Inflammatory macrophage (primary cell): Measurements from ENCODE around the gene ZBTB21.
"Not testable (repeated sequence)": the region's sequence is repeated elsewhere in the genome, so short reads cannot be mapped to it uniquely, and the experiment has no call there.

ENCODE experiments used
- DNase-seq, 2 donors: peaks; one replicate each; pipeline ENCODE4 v3.0.0-alpha.2; 2020 to 2022

The ZBTB21 gene

GRCh38 chr21:41966872-41967621 is 43.1 kb downstream of the ZBTB21 start:
- no peak for DNase-seq

GRCh38 chr21:41966041-41966833 is 43.9 kb downstream of the ZBTB21 start:
- DNase-seq = no peak

GRCh38 chr21:41965461-41966013 is 44.6 kb downstream of the ZBTB21 start:
- no peak for DNase-seq

GRCh38 chr21:41965045-41965444 is 45.1 kb downstream of the ZBTB21 start:
- DNase-seq = no peak

GRCh38 chr21:41964171-41964570 is 46.0 kb downstream of the ZBTB21 start:
- DNase-seq = no peak

- DNase-seq = no peak
Measured at GRCh38 chr21:41962425-41962966, 47.7 kb downstream of the ZBTB21 start.

GRCh38 chr21:41961753-41962152 is 48.4 kb downstream of the ZBTB21 start:
- no peak for DNase-seq

- DNase-seq = no peak
Measured at GRCh38 chr21:41961282-41961701, 48.9 kb downstream of the ZBTB21 start.

- DNase-seq = no peak
Measured at GRCh38 chr21:41960386-41960785, 49.8 kb downstream of the ZBTB21 start.

GRCh38 chr21:41959697-41960096 is 50.5 kb downstream of the ZBTB21 start:
- DNase-seq = not testable (repeated sequence)

- no peak for DNase-seq
Measured at GRCh38 chr21:41958886-41959563, 51.1 kb downstream of the ZBTB21 start.

GRCh38 chr21:41957991-41958766 is 52.0 kb downstream of the ZBTB21 start:
- DNase-seq = no peak

- peak; percentile 6 to 21 for DNase-seq
Measured at GRCh38 chr21:41956926-41957729, 53.0 kb downstream of the ZBTB21 start.

GRCh38 chr21:41955516-41955915 is 54.6 kb downstream of the ZBTB21 start:
- no peak for DNase-seq

- DNase-seq = no peak
Measured at GRCh38 chr21:41954654-41955499, 55.3 kb downstream of the ZBTB21 start.

- DNase-seq = peak; percentile 35 to 62
Measured at GRCh38 chr21:41953831-41954653, 56.1 kb downstream of the ZBTB21 start, which contains the start of gene C2CD2. C2CD2 (minus strand) TSS chr21:41954018; CDS start chr21:41953648, 370 bp downstream.

- DNase-seq = peak in 1 of 2 donors; percentile 15
Measured at GRCh38 chr21:41953249-41953830, 56.8 kb downstream of the ZBTB21 start.

GRCh38 chr21:41952568-41953248 is 57.5 kb downstream of the ZBTB21 start:
- peak in 1 of 2 donors; percentile 15 for DNase-seq
